COLO668 (cell line): ENCODE data around the gene TEX47.

Source experiments
- DNase-seq: peaks from one replicate; lab custom pipeline; 2025; ENCODE audit not compliant: unreplicated experiment; lab: John Stamatoyannopoulos, UW

TEX47 gene

DNA sequence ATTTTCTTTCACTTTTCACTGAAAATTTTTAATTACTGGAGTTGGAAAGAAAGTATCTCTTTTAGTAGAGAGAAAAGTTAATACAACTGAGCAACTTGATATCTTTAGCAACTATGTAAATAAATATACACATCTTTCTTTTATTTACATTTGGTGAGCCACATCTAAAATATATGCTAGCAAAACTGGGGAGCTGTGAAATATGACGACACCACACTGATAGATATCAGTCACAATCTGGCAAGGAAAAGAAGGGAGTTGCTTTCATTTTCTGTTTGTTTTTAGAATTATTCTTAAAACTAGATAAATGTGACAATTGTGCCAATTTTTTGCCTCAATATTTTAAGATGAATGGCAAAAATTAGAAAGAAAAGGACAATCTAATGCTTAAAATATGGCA lies 38.7 kb downstream of the TEX47 start:
- no peak for DNase-seq

DNA sequence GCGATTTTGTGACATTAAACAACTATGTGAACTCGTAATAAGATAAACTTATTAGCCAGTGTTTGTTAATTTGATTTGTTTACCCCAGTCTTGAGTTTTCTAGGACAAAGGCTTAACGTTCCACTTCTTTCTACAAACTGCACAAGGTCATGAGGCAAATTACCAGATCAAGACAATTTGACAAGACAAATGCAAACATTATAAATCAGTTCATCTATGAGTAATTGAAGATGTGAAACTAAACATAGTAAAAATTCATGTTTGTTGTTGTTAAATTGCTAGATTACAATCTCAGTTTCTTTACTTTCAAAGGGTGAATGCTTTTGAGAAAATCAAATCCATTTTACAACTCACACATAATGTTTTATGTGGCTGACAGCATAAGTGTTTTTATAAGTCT lies 49.4 kb downstream of the TEX47 start:
- no peak for DNase-seq
